A673 (cell line): ENCODE data around the gene CDC25A. TPM values are rescaled to one million over a fixed set of nuclear protein-coding genes. Genes with fewer than 3 reads are reported as not detected.

ENCODE experiments used
- BruUV-seq: library from RNA; stranded (reverse); fragments of 400-500 nt; replicated peaks from 2 replicates; lab custom pipeline; 2021; lab: Mats Ljungman, UMichigan
- CTCF ChIA-PET: fragments of 300-600 bp; sonication (Branson Sonifier 250); formaldehyde crosslinking; loops from one replicate; lab custom pipeline; 2022; ENCODE audit warnings: antibody characterized with exemption; lab: Charles Lee
- POLR2A ChIA-PET: fragments of 300-600 bp; sonication (Branson Sonifier 250); formaldehyde crosslinking; loops from one replicate; lab custom pipeline; 2022; ENCODE audit warnings: antibody characterized with exemption; ENCODE audit not compliant: low non-redundant PET; lab: Charles Lee
- DNase-seq: peaks from one replicate; pipeline ENCODE4 v3.0.0-alpha.2; 2015; ENCODE audit warnings: low spot score
- H3K27ac ChIP-seq: fragments of 200-600 bp; sonication (generic); 2 replicates; pipeline ENCODE4 v1.5.1; 2016; ENCODE audit warnings: mixed run types, low read depth, mild to moderate bottlenecking, mixed read lengths, antibody characterized with exemption, low read length; ENCODE audit not compliant: poor library complexity, severe bottlenecking
- H3K27me3 ChIP-seq: fragments of 200-600 bp; sonication (generic); replicated peaks from 2 replicates; pipeline ENCODE4 v1.6.1; 2017; ENCODE audit warnings: mixed run types, low read depth, mild to moderate bottlenecking, mixed read lengths, antibody characterized with exemption, low read length; ENCODE audit not compliant: insufficient read depth, poor library complexity
- H3K36me3 ChIP-seq: fragments of 200-600 bp; sonication (generic); 2 replicates; pipeline ENCODE4 v1.6.1; 2016; ENCODE audit warnings: mixed run types, mild to moderate bottlenecking, mixed read lengths, antibody characterized with exemption, low read length; ENCODE audit not compliant: insufficient read depth, poor library complexity, severe bottlenecking
- H3K4me1 ChIP-seq: fragments of 200-600 bp; sonication (generic); 2 replicates; pipeline ENCODE4 v1.6.1; 2017; ENCODE audit warnings: mixed run types, mild to moderate bottlenecking, mixed read lengths, antibody characterized with exemption, low read length; ENCODE audit not compliant: insufficient read depth, poor library complexity, severe bottlenecking
- H3K4me3 ChIP-seq: fragments of 200-600 bp; sonication (generic); 2 replicates; pipeline ENCODE4 v1.5.1; 2016; ENCODE audit warnings: low read depth, mixed run types, mild to moderate bottlenecking, mixed read lengths, low read length; ENCODE audit not compliant: poor library complexity, severe bottlenecking
- H3K9me3 ChIP-seq: fragments of 200-600 bp; sonication (generic); 2 replicates; pipeline ENCODE4 v1.6.1; 2016; ENCODE audit warnings: mixed run types, low read depth, mild to moderate bottlenecking, mixed read lengths, antibody characterized with exemption, low read length; ENCODE audit not compliant: poor library complexity, severe bottlenecking
- EZH2 ChIP-seq: fragments of 200-600 bp; sonication (generic); IDR thresholded peaks from 2 replicates; pipeline ENCODE4 v1.6.1; 2017; ENCODE audit warnings: borderline replicate concordance, low read depth, mild to moderate bottlenecking, mixed read lengths, antibody characterized with exemption, low read length; ENCODE audit not compliant: poor library complexity, severe bottlenecking
- intact Hi-C: fragments of 100-400 bp; cut with micrococcal nuclease; formaldehyde crosslinking; loops from one replicate; pipeline ENCODE4 v1.10.0; 2022; ENCODE audit not compliant: unreplicated experiment
- total RNA-seq: library from RNA; stranded (reverse); gene quantifications from 2 replicates; pipeline ENCODE4 v1.2.3, GENCODE V29; 2021
- TF ChIP-seq, protein P1 (sequence below): fragments of 300-800, 200-600 bp; sonication (generic); conservative IDR thresholded peaks from 2 replicates; pipeline ENCODE4 v1.5.1; 2017; ENCODE audit warnings: low read depth, mild to moderate bottlenecking, antibody characterized with exemption, low read length, moderate library complexity, mixed read lengths

CDC25A gene
- total RNA-seq, 1 experiment from 2014 or later = 34.6 TPM

DNA sequence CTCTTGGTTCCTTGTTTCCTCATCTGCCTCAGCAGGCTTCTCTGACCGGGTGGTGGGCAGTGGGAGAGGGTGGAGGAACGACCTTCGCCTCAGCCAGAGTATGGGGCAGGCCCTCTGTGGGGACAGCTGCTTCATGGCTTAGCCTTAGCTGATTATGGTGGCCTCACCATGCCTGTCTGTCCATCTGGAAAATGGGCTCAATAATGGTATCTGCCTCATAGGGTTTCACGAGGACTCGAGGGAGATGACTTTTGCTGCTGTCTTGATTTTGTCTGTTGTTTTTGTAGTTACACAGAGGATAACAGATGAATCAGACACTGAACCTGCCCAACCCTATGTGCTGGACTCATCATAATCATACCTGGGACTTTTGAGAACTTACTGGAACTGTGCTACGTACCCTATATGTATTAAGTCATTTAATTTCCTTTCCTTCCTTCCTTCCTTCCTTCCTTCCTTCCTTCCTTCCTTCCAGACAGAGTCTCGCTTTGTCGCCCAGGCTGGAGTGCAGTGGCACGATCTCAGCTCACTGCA is 46.5 kb downstream of the CDC25A start:
- no peak for DNase-seq
- ChIA-PET POLR2A (no interaction called here), CTCF (no interaction called here)
- Histone ChIP-seq H3K27ac (no peak overlapping the region), H3K4me1 (no peaks in the 10 kb centered on the region), H3K36me3 (no peaks in the 10 kb centered on the region), H3K27me3 (no peaks in the 10 kb centered on the region), H3K4me3 (no peak overlapping the region), H3K9me3 (no peaks in the 10 kb centered on the region)
- no TSS peak for BruUV-seq
- intact Hi-C loops = no loop called here
- no peak for TF ChIP-seq EZH2

DNA sequence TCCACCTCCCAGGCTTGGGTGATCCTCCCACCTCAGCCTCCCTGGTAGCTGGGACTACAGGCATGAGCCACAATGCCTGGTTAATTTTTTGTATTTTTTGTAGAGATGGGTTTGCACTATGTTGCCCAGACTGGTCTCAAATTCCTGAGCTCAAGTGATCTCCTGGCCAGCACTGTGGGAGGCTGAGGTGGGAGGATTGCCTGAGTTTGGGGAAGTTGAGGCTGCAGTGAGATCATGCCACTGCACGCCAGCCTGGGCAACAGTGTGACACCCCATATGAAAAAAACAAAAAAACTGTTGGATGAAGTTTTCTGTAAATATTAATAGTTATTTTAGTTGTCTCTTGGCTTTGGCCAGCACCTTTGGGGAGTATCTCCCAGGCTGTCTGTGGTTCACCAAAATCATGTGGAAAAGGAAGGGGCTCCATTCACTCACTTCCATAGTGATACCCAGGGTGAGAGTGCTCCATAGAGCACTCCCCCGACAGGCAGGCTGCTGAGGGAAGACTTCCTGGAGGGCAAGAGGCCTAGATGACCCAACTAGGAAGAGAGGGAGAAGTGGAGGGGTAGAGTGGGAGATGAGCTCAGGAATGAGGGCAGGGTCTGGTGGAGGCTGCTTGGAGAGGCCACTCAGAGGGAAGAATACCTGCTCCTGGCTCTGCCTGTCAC is 47.1 kb downstream of the CDC25A start:
- no peak overlapping the region for H3K27ac ChIP-seq
- no peaks in the 10 kb centered on the region for H3K4me1 ChIP-seq
- POLR2A ChIA-PET = no interaction called here
- no peaks in the 10 kb centered on the region for H3K36me3 ChIP-seq
- H3K9me3 ChIP-seq = no peaks in the 10 kb centered on the region
- intact Hi-C loops = no loop called here
- DNase-seq = no peak
- H3K4me3 ChIP-seq = no peak overlapping the region
- TF ChIP-seq, protein P1, sequence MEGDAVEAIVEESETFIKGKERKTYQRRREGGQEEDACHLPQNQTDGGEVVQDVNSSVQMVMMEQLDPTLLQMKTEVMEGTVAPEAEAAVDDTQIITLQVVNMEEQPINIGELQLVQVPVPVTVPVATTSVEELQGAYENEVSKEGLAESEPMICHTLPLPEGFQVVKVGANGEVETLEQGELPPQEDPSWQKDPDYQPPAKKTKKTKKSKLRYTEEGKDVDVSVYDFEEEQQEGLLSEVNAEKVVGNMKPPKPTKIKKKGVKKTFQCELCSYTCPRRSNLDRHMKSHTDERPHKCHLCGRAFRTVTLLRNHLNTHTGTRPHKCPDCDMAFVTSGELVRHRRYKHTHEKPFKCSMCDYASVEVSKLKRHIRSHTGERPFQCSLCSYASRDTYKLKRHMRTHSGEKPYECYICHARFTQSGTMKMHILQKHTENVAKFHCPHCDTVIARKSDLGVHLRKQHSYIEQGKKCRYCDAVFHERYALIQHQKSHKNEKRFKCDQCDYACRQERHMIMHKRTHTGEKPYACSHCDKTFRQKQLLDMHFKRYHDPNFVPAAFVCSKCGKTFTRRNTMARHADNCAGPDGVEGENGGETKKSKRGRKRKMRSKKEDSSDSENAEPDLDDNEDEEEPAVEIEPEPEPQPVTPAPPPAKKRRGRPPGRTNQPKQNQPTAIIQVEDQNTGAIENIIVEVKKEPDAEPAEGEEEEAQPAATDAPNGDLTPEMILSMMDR = no peak
- no peak for TF ChIP-seq EZH2
- no TSS peak for BruUV-seq
- H3K27me3 ChIP-seq = no peaks in the 10 kb centered on the region
- CTCF ChIA-PET = no interaction called here

DNA sequence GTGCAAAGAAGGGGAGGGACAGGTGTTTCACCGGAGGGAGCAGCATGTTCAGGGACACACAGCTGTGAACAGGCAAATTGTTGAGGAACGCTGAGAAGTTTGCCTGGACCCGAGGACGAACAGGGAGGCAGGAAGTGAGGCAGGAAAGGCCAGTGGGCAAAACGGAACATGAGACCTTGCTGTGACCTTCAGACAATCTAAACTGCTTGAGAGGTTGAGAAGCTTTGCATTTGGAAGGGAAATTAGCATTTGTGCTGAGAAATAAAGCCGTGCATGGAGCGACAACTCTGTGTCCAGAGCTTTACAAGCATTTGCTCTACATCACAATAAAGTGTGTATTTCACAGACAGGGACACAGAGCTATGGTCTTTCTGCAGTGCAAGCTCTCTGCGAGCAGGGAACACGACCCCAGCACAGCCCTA is 47.9 kb downstream of the CDC25A start:
- no peak overlapping the region for H3K27ac ChIP-seq
- intact Hi-C loops = no loop called here
- H3K9me3 ChIP-seq = no peaks in the 10 kb centered on the region
- H3K4me1 ChIP-seq = no peaks in the 10 kb centered on the region
- ChIA-PET POLR2A (no interaction called here), CTCF (interaction anchor here (0.5 kb wide), 1 partner anchor 8 kb away, joined by 5 read pairs; no protein-coding TSS in a partner anchor)
- no peaks in the 10 kb centered on the region for H3K27me3 ChIP-seq
- TF ChIP-seq, protein P1 = no peak
- TF ChIP-seq EZH2 = no peak
- no peak for DNase-seq
- no TSS peak for BruUV-seq
- H3K36me3 ChIP-seq = no peaks in the 10 kb centered on the region
- H3K4me3 ChIP-seq = no peak overlapping the region
